ENCODE results near the gene ASCL1. TPM values are rescaled to one million over a fixed set of nuclear protein-coding genes. Genes with fewer than 3 reads are reported as not detected.

ASCL1 gene
- total RNA-seq, 2 experiments from 2014 or later, result not detected

DNA sequence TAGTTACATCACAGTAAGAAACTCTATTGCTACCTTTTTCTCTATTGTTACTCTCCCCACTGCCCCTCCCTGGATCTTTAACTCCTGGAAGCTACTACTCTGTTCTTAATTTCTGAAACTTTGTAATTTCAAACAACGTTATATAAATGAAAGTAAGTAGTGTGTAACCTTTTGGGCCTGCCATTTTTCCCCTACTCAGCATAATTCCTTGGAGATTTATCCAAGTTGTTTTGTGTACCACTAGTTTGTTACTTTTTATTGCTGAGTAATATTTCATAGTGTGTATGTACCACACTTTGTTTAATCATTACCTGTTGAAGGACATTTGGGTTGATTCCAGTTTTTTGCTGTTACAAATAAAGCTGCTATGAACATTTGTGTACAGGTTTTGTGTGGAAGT lies 37.9 kb downstream of the ASCL1 start:
- Histone ChIP-seq H2AFZ (ENCODE audit: low read length) (no peak overlapping the region), H3K79me2 (ENCODE audit: insufficient read depth, low read depth, low read length) (no peaks in the 10 kb centered on the region), H3K27ac (ENCODE audit: low read depth, low read length, poor library complexity, severe bottlenecking) (no peak overlapping the region), H3K9me3 (ENCODE audit: low read length) (no peaks in the 10 kb centered on the region), H3K9me2 (ENCODE audit: insufficient read depth, low read length) (no peaks in the 10 kb centered on the region), H3K36me3 (ENCODE audit: insufficient read depth, low read length) (no peaks in the 10 kb centered on the region), H3K4me2 (ENCODE audit: low read length) (no peak overlapping the region), H4K20me1 (ENCODE audit: insufficient read depth, low read length) (no peaks in the 10 kb centered on the region), H3K4me3 (ENCODE audit: low read depth, low read length, poor library complexity, severe bottlenecking) (no peak overlapping the region), H3K4me1 (ENCODE audit: insufficient read depth, low read length, poor library complexity, severe bottlenecking) (no peaks in the 10 kb centered on the region)
- BruUV-seq (replicated peaks), result no TSS peak
- intact Hi-C loops (cut with micrococcal nuclease; ENCODE audit: unreplicated experiment), result no loop called here
- TF ChIP-seq, protein P1, sequence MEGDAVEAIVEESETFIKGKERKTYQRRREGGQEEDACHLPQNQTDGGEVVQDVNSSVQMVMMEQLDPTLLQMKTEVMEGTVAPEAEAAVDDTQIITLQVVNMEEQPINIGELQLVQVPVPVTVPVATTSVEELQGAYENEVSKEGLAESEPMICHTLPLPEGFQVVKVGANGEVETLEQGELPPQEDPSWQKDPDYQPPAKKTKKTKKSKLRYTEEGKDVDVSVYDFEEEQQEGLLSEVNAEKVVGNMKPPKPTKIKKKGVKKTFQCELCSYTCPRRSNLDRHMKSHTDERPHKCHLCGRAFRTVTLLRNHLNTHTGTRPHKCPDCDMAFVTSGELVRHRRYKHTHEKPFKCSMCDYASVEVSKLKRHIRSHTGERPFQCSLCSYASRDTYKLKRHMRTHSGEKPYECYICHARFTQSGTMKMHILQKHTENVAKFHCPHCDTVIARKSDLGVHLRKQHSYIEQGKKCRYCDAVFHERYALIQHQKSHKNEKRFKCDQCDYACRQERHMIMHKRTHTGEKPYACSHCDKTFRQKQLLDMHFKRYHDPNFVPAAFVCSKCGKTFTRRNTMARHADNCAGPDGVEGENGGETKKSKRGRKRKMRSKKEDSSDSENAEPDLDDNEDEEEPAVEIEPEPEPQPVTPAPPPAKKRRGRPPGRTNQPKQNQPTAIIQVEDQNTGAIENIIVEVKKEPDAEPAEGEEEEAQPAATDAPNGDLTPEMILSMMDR (conservative IDR thresholded peaks at IDR 0.05; ENCODE audit: low read length), result no peak
- TF ChIP-seq EZH2phosphoT487 (IDR thresholded peaks at IDR 0.05; ENCODE audit: borderline replicate concordance, low read depth, low read length), result no peak
- no peak for DNase-seq (ENCODE audit: low spot score)
- ChIA-PET POLR2A (interaction anchor here (0.6 kb wide), 1 partner anchor 592 kb away, joined by 5 read pairs; the partner anchor contains the start of gene STAB2), CTCF (ENCODE audit: unreplicated experiment) (no interaction called here)

Other genes with a start within 250 kb of the ASCL1 start
- gene PAH, start 40.4 kb upstream of the ASCL1 start, total RNA-seq (2014; rRNA removed; shearing (Covaris generic)), result not detected in 2 replicates
- gene PAH, start 40.4 kb upstream of the ASCL1 start, total RNA-seq (2022), result not detected in 2 replicates

Data from OCI-LY7 (cell line).